ENCODE data around the gene SNX7.

The SNX7 gene, protein sequence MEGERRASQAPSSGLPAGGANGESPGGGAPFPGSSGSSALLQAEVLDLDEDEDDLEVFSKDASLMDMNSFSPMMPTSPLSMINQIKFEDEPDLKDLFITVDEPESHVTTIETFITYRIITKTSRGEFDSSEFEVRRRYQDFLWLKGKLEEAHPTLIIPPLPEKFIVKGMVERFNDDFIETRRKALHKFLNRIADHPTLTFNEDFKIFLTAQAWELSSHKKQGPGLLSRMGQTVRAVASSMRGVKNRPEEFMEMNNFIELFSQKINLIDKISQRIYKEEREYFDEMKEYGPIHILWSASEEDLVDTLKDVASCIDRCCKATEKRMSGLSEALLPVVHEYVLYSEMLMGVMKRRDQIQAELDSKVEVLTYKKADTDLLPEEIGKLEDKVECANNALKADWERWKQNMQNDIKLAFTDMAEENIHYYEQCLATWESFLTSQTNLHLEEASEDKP

DNA sequence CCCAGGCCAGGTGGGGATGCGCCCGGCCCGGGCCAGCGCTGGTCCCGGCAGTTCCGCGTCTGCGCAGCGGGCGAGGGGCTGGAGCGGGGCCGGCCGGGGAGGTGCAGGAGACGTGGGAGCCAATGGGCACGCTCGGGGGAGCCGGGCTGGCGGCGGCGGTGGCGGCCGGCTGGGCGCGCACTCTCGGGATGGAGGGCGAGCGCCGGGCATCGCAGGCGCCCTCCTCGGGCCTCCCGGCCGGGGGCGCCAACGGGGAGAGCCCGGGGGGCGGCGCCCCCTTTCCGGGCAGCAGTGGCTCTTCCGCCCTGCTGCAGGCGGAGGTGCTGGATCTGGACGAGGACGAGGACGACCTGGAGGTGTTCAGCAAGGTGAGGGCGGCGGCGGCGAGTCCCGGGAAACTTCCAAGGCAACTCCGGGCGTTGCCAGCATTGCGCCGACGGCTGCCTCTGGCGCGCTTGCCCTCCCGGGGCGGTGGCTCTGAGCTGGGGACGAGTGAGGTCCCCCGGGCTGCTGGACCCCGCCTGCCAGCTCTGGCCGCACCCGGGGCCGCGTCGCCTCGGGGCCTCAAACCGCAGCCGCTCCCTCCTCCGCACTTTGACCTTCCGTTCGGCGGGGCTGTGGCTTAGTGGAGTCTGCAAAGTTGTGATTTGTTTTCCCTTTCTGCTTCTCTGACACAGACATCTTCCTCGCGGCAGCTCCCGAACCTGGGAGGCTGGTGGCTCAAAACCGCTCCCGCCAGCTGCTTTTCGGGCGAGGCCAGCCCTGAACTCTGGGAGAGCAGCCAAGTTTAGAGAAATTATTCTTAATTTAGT, at the start of gene SNX7:
Gene SNX7 (plus strand): TSS at position 178 of the 812 bp plus-strand sequence. CDS start 11 bp downstream, at position 189.
- DNase-seq (ENCODE audit: low read depth), result peak; percentile 83

DNA sequence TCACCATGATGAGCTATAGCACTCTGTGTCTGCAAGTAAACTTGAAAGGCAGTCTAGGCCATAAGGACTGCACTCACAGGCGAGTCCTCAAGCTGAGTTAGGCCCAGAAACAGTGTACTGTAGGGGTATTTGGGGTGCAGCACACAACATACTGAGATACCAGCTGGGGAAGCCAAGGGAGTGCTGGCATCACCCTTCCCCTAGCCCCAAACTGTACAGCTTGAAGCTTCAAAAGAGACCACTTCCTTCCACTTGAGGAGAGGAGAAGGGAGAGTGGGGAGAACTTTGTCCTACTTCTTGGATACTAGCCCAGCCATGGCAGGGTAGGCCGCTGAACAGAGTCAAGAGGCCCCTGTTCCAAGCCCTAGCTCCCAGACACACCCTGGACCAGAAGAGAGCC, 24.2 kb upstream of the SNX7 start:
- DNase-seq (ENCODE audit: low read depth), result no peak

DNA sequence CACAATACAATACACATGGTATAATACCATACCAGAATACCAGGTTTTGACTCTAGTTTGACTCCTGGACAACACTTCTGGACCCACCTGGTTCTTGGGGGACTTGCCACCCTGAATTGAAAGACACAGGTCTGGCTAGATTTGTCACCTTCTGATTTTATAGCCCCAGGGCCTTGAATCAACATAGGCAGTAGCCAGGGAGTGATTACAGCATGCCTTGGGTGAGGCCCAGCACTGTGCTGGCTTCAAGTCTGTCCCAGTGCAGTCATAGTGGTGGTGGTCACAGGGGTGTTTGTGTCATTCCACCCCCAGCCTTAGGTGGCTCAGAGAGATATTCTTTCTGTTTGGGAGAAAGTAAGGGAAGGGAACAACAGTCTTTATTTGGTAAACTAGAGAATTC, 23.3 kb upstream of the SNX7 start:
- DNase-seq (ENCODE audit: low read depth), result no peak

DNA sequence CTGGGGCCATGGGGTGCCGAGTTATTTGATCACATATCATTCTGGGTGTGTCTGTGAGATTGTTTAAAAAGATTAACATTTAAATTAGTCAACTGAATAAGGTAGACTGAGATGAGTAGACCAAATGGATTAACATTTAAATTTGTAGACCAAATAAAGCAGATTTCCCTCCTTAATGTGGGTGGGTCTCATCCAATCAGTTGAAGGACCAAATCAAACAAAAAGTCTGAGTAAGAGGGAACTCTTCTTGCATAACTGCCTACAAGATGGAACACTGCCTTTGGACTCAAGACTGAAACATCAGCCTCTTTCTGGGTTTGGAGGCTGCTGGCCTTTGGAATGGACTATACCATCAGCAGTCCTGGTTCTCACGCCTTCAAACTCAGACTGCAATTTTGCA, 17.0 kb upstream of the SNX7 start:
- DNase-seq (ENCODE audit: low read depth), result no peak

DNA sequence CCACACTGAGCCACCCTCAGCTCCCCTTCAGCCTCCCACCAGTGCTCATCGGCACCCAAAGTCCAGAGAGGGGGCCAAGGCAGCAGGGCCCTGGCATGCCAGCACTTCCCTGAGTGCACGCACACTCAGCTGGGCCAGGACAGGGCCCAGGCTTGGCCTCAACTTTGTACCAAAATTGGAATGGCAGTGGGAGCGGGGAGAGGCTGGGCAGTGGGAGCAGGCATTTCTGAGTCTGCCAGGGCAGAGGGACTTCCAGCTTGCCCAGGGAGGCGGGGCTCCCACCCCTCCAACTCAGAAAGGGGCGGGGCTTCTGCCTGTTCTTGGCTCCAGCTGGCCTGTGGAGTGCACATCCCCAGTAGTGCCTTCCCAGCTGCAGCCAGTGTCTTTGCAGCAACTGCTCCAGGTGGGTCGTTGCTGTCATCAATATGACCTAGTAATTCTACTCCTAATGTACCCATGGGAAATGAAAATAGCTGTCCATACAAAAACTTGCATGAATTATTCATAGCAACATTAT, 10.3 kb upstream of the SNX7 start:
- no peak for DNase-seq (ENCODE audit: low read depth)

DNA sequence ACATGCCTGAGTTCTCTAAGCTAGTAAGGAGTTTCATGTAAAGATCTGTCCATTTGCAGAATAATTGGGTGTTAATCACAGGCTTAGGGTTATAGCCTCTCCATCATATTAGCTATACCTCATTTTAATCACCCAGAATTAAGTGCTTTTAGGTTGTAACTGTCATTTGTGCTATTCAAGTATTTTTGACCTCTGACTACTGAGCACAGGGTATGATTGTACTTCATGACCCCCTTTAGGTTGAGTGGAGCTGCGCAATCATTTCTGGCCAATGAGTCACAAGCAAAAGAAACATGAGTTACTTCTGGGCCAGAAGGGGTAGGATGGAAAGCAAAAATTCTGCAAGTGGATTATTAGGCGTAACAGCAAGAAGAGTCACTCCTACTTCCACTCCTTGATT, 8.4 kb upstream of the SNX7 start:
- DNase-seq (ENCODE audit: low read depth), result no peak

DNA sequence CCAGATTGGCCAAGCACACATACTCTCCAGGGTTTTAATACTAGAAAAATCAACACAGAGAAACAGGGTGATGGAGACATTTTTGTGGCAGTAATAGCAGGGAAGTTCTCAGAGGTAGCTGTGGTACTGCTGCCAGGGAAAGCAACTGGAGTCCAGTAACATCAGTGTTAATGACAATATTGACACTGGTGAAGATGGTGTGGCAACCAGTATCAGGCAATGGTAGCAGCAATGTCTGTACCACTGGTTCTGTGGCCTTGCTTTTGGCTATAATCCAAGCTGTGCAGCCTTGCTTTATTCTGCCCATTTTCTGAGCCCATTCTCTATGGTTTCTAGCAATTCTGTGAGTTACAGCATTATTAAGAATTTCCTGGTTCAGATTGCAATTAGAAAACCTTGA, 1.6 kb upstream of the SNX7 start:
- DNase-seq (ENCODE audit: low read depth), result no peak

DNA sequence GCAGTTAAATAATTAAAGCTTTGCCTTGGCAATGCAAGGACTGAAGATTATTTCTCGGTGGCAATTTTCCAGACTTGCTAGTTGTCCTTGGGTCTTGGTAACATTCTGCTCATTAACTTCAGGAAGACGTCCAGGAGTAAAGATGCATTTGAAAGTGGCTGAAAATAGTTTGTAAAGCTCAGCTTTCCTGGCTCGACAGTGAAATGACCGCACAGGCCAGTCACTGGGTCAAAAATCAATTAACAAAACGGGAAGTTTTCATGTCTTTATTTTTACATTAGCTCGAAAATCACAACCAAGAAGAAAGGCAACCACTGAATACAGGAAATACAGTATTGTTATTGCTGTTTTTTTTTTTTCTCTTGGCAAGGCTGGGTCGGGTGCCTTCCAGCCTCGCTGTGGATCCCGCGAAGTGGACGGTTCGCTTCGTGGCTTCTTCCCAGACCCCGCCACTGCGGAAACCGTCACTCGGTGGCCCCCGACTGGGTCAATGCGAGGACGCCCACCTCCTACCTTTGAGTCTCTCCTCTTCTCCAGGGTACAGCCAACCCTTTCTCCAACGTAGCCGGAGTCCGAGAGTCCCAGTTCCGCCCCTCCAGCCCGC, 479 bp upstream of the SNX7 start:
- DNase-seq (ENCODE audit: low read depth), result peak; percentile 16

DNA sequence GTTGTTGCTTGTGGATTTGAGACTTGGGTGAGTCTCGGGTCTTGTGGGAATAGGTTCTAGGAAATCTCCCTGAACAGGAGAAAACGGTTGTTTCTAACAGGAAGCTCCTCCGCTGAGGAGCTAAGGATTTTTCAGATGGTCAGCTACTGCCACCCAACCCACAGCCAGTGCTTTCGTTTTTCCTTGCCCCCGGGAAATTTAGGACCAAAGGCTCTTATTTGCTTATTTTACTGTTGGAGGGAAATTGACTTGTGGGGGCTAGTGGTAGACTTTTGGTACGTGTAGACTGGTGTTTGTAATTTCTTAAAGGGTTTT, 792 bp downstream of the SNX7 start:
- peak; percentile 63 for DNase-seq (ENCODE audit: low read depth)

DNA sequence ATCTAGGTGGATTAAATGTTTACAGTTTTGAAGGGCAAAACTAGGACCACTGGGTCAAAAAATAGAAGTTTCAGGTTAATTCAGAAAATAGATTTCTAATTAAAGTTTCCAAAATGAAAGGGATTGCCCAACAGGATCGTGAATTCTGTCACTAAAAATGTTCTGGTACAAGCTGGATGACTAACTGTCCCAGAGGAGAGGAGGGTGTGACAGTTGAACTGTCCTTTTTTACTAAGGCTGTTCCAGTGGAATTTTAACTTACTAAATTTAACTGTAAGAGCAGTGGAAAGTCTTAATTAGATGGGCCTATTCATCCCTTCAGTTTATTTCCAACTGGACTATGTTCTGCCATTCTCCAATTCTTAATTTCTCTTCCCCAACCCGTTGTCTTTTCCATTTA, 7.2 kb downstream of the SNX7 start:
- peak; percentile 31 for DNase-seq (ENCODE audit: low read depth)

DNA sequence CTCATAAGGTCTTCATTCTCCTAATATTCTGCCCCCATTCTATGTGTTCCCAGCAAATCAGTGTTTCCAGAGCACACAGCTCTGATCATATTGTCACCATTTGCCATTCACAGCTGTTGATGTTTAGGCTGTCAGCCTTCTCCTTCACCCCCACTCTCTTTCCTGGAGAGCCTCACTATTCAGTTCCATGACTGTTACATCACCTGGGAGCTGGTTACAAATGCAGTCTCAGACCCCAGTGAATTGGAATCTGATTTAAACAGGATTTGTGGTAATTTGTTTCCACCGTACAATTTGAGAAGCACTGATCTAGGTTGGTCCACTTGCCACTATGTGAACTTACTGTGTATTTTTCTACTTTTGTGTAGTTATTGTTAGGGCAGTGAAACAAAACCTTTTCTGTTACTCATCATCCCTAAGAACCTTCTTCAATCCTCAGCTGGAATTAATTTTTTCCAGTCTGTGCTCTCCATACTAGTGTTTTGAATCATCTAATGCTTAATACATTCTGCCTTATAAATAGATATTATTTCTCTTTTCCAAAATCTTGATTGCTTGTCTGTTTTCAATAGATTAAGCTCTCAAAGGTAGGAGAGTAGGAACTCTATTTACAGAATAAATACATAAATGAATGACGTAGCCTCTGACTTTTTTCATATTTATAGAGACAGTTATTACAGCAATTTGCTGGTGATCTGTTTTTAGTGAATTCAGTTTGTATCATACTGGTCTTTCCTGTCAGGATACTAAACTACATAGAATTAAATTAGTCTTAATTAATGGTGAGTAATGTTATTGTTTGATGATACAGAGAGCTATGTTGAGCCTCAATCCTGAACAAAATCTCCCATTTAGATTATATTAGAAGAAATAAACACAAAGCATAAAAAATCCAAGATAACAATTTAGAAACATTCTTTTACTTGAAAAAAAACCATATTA, 8.1 kb downstream of the SNX7 start:
- DNase-seq (ENCODE audit: low read depth), result peak; percentile 45

DNA sequence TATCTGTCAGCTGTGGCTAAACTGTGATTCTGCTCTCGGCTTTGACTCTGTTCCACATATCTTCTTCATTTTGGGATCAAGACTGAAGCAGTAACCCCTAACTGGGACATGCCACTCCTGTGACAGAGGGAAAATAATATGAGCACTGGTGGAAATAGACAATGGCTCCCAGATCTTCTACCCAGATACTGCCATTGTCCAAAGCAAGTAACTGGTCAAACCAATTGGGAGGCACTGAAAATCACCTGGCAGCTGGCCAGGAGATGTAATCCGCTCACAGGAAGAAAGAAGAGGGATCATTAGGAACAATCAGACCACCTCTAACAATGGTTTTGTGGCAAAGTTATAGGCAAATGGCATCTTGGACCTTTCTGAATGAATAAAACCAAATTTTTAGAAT, 10.7 kb downstream of the SNX7 start:
- DNase-seq (ENCODE audit: low read depth), result no peak

DNA sequence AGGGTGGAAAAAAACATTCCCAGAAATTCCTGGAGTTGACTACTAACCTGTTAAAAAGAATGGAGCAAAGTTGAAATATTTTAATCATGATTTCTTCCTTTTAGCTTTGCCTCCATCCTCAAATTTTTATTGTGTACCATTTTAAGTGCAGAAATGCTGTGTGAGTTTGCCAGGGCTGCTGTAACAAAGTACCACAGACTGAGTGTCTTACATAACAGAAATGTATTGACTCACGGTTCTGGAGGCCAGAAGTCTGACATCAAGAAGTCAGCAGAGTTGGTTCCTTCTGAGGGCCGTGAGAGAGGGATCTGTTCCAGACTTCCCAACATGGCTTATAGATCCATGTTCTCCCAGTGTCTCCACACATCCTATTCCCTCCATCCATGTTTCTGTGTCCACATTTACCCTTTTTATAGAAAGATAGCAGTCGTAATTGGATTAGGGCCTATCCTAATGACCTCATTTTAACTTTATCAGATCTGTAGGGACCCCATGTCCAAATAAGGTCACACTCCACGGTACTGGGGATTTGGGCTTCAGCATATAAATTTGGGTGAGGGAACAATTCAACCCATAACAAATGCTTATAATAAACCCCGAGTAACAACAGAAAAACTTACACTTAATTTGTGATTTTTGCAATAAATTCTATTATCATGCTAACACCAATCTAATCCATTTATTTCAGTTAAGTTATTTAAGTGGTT, 12.7 kb downstream of the SNX7 start:
- DNase-seq (ENCODE audit: low read depth), result peak; percentile 59

DNA sequence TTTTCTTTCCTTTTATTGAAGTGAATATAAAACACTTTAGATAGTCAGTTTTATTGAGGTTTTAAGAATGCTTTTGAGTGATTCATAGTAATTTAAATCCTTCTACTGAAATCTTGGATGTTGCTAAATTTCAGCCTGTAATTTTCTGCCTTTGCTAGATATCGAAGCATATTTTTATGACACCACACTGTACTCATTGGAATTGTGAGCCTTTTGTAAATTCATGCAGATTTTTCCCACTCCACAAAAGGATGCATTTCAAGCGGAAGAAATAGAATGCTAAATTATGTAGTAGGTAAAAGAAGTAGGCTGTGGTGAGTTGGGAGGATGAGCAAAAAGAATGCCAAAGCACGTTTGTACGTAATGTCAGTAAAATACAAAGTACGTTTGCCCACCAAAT, 13.8 kb downstream of the SNX7 start:
- peak; percentile 41 for DNase-seq (ENCODE audit: low read depth)

DNA sequence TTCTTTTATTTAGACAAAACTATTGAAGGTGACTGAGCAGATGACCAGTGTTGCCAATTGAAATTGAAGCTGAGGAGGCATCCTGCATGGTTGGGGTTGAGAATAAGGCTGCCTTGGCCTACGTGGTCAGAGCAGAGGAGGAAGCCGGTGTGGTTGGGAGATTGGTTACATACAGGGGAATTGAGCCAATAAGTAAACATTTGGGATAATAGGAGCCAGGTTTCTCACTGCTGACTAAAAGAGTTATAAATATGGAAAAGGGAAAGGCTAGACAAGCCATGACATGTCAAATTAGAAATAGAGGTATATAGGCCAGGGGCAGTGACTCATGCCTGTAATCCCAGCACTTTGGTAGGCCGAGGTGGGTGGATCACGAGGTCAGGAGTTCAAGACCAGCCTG, 15.8 kb downstream of the SNX7 start:
- DNase-seq (ENCODE audit: low read depth), result peak; percentile 57

DNA sequence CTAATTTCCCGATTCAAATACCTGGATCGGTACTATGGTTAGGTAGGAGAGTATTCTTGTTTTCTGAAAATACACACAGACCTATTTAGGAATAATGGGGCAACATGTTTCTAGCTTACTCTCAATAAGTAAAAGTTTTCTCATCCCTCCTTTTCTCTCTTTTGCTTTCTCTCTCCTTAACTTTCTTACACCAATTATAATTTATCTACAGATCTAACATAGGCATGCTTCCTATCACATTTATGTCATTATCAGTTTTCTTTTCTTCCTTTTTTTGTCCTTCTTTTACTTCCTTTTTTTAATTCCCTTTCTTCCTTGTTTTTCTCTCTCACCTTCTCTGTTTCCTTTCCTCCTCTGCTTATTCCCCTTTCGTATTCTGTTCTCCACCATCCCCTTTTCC, 20.3 kb downstream of the SNX7 start:
- no peak for DNase-seq (ENCODE audit: low read depth)

DNA sequence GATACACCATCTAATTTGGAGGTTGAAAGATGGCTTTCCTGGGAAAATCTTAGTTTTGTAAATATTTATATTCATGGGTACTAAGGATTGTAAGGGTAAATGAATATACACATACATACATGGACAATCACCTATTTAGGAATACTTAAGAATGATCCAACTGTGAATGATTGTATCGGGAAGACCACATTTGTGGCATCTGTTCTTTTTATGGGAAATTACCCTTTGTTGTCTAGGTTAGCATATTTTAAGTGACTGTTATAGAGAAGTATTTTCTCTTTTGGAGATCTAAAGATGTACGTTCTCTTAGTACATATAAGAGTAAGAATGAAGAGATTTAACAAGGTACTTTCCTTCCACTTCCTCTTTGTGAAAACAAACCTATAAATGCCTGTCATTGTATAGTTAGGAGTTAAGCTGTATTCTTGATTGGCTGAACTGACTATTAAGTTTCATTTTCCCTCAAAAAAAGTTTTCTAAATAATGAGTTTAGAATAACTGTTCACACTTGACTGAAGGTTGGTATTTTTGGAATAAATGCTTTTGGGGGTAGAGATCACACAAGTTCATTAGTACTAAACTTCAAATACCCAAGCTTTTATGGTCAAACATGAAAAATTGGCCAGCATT, 26.7 kb downstream of the SNX7 start:
- no peak for DNase-seq (ENCODE audit: low read depth)

DNA sequence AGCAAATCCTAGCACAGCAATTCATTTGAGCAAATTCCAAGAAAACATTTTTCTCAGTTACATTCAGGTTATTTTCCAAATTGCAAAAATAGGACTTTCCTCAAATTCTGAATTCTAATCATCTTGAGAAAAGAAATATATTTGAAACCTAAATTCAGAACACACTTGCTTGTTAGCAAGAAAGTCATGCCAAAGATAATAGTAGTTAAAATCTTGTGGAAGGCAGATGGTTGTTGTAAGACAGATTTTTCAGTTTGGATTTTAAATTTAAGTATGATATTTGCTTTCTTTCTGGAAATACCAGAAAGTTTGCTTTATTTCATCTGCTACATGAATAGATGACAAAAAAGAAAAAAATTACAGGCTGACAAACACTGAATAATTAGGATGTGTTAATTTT, 29.1 kb downstream of the SNX7 start:
- DNase-seq (ENCODE audit: low read depth), result no peak

DNA sequence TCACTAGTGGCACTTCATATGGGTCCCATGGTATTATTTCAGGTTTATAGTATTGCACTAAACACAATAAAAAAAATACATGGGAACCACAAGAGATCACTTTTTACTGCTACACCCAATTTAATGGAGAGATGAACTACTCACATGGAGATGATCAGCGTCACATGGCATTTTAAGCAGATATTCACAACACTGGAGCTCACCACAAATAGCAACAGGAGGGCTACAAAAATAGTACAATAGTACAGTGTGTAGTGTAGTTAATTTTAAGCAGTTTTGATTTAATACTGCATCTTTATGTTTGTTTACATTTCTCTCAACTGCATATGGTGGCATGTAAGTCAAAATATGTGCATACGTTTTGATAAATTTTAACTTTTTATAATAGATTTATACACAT, 31.0 kb downstream of the SNX7 start:
- DNase-seq (ENCODE audit: low read depth), result no peak

DNA sequence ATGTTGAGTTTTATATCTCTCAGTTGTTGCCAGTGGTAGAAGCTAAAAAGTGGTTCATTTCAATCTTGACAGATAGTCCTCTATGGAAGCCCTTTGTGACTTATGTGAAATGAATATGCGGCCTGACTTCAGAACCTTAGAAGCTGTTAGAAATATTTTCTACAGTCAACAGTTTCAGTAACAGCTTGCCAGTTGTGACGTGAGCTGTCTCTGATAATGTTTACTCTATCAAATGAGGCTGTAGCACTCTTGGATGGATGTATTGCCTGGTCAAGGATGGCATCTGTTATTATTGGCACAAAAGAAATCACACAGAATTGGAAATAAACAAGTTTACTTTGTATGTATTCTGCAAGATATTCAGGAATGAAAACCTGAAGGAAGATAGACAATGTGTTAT, 31.9 kb downstream of the SNX7 start:
- no peak for DNase-seq (ENCODE audit: low read depth)

DNA sequence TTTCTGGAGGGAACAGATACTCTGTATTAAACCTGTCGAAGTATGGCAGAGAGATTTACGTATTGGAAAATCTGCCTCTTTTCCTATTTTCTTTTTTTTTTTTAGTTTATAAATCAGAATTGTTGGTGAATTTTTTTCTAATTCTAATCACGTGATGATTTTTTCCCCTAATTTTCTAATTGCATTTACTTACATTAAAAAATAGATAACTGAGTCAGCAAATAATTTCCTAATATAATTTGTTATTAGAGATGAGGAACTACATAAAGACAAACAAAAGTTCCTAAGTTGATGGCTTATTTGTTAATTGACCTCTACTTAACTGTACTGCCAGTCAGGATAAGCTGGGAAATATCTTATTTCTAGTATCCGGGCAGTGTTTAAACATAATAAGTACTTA, 34.6 kb downstream of the SNX7 start:
- no peak for DNase-seq (ENCODE audit: low read depth)

Data from EH (cell line).